ENCODE data around the gene SLIT2.

The SLIT2 gene

GRCh38 chr4:20276848-20277247 lies 25.1 kb downstream of the SLIT2 start:
- Histone ChIP-seq H3K36me3 (ENCODE audit: insufficient read depth, insufficient read length, low read length) (no peaks in the 10 kb centered on the region), H3K27me3 (ENCODE audit: insufficient read depth, insufficient read length) (no peaks in the 10 kb centered on the region), H3K9me3 (ENCODE audit: insufficient read depth, low read length) (no peaks in the 10 kb centered on the region), H3K9ac (ENCODE audit: insufficient read length, low read depth) (no peak overlapping the region), H3K4me1 (ENCODE audit: insufficient read depth, insufficient read length) (no peaks in the 10 kb centered on the region), H3K4me3 (ENCODE audit: insufficient read length, low read depth) (no peak overlapping the region)
- TF ChIP-seq SUZ12 (IDR thresholded peaks at IDR 0.05; ENCODE audit: extremely low read depth, insufficient read depth, insufficient read length) (no peak), ZNF274 (IDR thresholded peaks at IDR 0.05; ENCODE audit: low read depth, low read length) (no peak), YY1 (IDR thresholded peaks at IDR 0.05; ENCODE audit: insufficient read depth, insufficient read length) (no peak)
- no peak for DNase-seq (ENCODE audit: low read depth, low spot score)

GRCh38 chr4:20278195-20278594 lies 26.5 kb downstream of the SLIT2 start:
- Histone ChIP-seq H3K27me3 (ENCODE audit: insufficient read depth, insufficient read length) (no peaks in the 10 kb centered on the region), H3K9me3 (ENCODE audit: insufficient read depth, low read length) (no peaks in the 10 kb centered on the region), H3K4me3 (ENCODE audit: insufficient read length, low read depth) (no peak overlapping the region), H3K9ac (ENCODE audit: insufficient read length, low read depth) (no peak overlapping the region), H3K36me3 (ENCODE audit: insufficient read depth, insufficient read length, low read length) (no peaks in the 10 kb centered on the region), H3K4me1 (ENCODE audit: insufficient read depth, insufficient read length) (no peaks in the 10 kb centered on the region)
- no peak for DNase-seq (ENCODE audit: low read depth, low spot score)
- TF ChIP-seq YY1 (IDR thresholded peaks at IDR 0.05; ENCODE audit: insufficient read depth, insufficient read length) (no peak), ZNF274 (IDR thresholded peaks at IDR 0.05; ENCODE audit: low read depth, low read length) (no peak), SUZ12 (IDR thresholded peaks at IDR 0.05; ENCODE audit: extremely low read depth, insufficient read depth, insufficient read length) (no peak)

- TF ChIP-seq YY1 (IDR thresholded peaks at IDR 0.05; ENCODE audit: insufficient read depth, insufficient read length) (no peak), SUZ12 (IDR thresholded peaks at IDR 0.05; ENCODE audit: extremely low read depth, insufficient read depth, insufficient read length) (no peak), ZNF274 (IDR thresholded peaks at IDR 0.05; ENCODE audit: low read depth, low read length) (no peak)
Measured at GRCh38 chr4:20279381-20279780, 27.7 kb downstream of the SLIT2 start.

GRCh38 chr4:20281453-20281852 lies 29.7 kb downstream of the SLIT2 start:
- TF ChIP-seq SUZ12 (IDR thresholded peaks at IDR 0.05; ENCODE audit: extremely low read depth, insufficient read depth, insufficient read length) (no peak), YY1 (IDR thresholded peaks at IDR 0.05; ENCODE audit: insufficient read depth, insufficient read length) (no peak), ZNF274 (IDR thresholded peaks at IDR 0.05; ENCODE audit: low read depth, low read length) (no peak)

More at GRCh38 chr4:20279381-20279780, 27.7 kb downstream of the SLIT2 start:
- H3K27me3 ChIP-seq (ENCODE audit: insufficient read depth, insufficient read length) = no peaks in the 10 kb centered on the region
- H3K9ac ChIP-seq (ENCODE audit: insufficient read length, low read depth) = no peak overlapping the region
- H3K4me3 ChIP-seq (ENCODE audit: insufficient read length, low read depth) = no peak overlapping the region
- H3K36me3 ChIP-seq (ENCODE audit: insufficient read depth, insufficient read length, low read length) = no peaks in the 10 kb centered on the region
- H3K4me1 ChIP-seq (ENCODE audit: insufficient read depth, insufficient read length) = no peaks in the 10 kb centered on the region
- DNase-seq (ENCODE audit: low read depth, low spot score) = no peak
- no peaks in the 10 kb centered on the region for H3K9me3 ChIP-seq (ENCODE audit: insufficient read depth, low read length)

GRCh38 chr4:20283039-20283438 lies 31.3 kb downstream of the SLIT2 start:
- no peak for TF ChIP-seq ZNF274 (IDR thresholded peaks at IDR 0.05; ENCODE audit: low read depth, low read length)
- no peak for TF ChIP-seq YY1 (IDR thresholded peaks at IDR 0.05; ENCODE audit: insufficient read depth, insufficient read length)
- TF ChIP-seq SUZ12 (IDR thresholded peaks at IDR 0.05; ENCODE audit: extremely low read depth, insufficient read depth, insufficient read length) = no peak

More at GRCh38 chr4:20281453-20281852, 29.7 kb downstream of the SLIT2 start:
- no peaks in the 10 kb centered on the region for H3K36me3 ChIP-seq (ENCODE audit: insufficient read depth, insufficient read length, low read length)
- no peaks in the 10 kb centered on the region for H3K4me1 ChIP-seq (ENCODE audit: insufficient read depth, insufficient read length)
- H3K27me3 ChIP-seq (ENCODE audit: insufficient read depth, insufficient read length) = no peaks in the 10 kb centered on the region
- DNase-seq (ENCODE audit: low read depth, low spot score) = peak; percentile 6
- no peaks in the 10 kb centered on the region for H3K9me3 ChIP-seq (ENCODE audit: insufficient read depth, low read length)
- H3K9ac ChIP-seq (ENCODE audit: insufficient read length, low read depth) = no peak overlapping the region
- no peak overlapping the region for H3K4me3 ChIP-seq (ENCODE audit: insufficient read length, low read depth)

GRCh38 chr4:20284990-20285389 lies 33.3 kb downstream of the SLIT2 start:
- DNase-seq (ENCODE audit: low read depth, low spot score) = no peak
- H3K9me3 ChIP-seq (ENCODE audit: insufficient read depth, low read length) = no peaks in the 10 kb centered on the region

More at GRCh38 chr4:20283039-20283438, 31.3 kb downstream of the SLIT2 start:
- Histone ChIP-seq H3K27me3 (ENCODE audit: insufficient read depth, insufficient read length) (no peaks in the 10 kb centered on the region), H3K36me3 (ENCODE audit: insufficient read depth, insufficient read length, low read length) (no peaks in the 10 kb centered on the region), H3K9me3 (ENCODE audit: insufficient read depth, low read length) (no peaks in the 10 kb centered on the region), H3K9ac (ENCODE audit: insufficient read length, low read depth) (no peak overlapping the region), H3K4me1 (ENCODE audit: insufficient read depth, insufficient read length) (no peaks in the 10 kb centered on the region), H3K4me3 (ENCODE audit: insufficient read length, low read depth) (no peak overlapping the region)
- peak; percentile 91 for DNase-seq (ENCODE audit: low read depth, low spot score)

GRCh38 chr4:20287246-20287645 lies 35.5 kb downstream of the SLIT2 start:
- no peak for DNase-seq (ENCODE audit: low read depth, low spot score)
- H3K4me3 ChIP-seq (ENCODE audit: insufficient read length, low read depth) = no peak overlapping the region
- H3K9me3 ChIP-seq (ENCODE audit: insufficient read depth, low read length) = no peaks in the 10 kb centered on the region
- TF ChIP-seq YY1 (IDR thresholded peaks at IDR 0.05; ENCODE audit: insufficient read depth, insufficient read length) (no peak), SUZ12 (IDR thresholded peaks at IDR 0.05; ENCODE audit: extremely low read depth, insufficient read depth, insufficient read length) (no peak), ZNF274 (IDR thresholded peaks at IDR 0.05; ENCODE audit: low read depth, low read length) (no peak)
- H3K9ac ChIP-seq (ENCODE audit: insufficient read length, low read depth) = no peak overlapping the region
- H3K4me1 ChIP-seq (ENCODE audit: insufficient read depth, insufficient read length) = no peaks in the 10 kb centered on the region
- no peaks in the 10 kb centered on the region for H3K36me3 ChIP-seq (ENCODE audit: insufficient read depth, insufficient read length, low read length)
- no peaks in the 10 kb centered on the region for H3K27me3 ChIP-seq (ENCODE audit: insufficient read depth, insufficient read length)

More at GRCh38 chr4:20284990-20285389, 33.3 kb downstream of the SLIT2 start:
- Histone ChIP-seq H3K4me1 (ENCODE audit: insufficient read depth, insufficient read length) (no peaks in the 10 kb centered on the region), H3K36me3 (ENCODE audit: insufficient read depth, insufficient read length, low read length) (no peaks in the 10 kb centered on the region), H3K9ac (ENCODE audit: insufficient read length, low read depth) (no peak overlapping the region), H3K4me3 (ENCODE audit: insufficient read length, low read depth) (no peak overlapping the region), H3K27me3 (ENCODE audit: insufficient read depth, insufficient read length) (no peaks in the 10 kb centered on the region)
- no peak for TF ChIP-seq YY1 (IDR thresholded peaks at IDR 0.05; ENCODE audit: insufficient read depth, insufficient read length)
- no peak for TF ChIP-seq SUZ12 (IDR thresholded peaks at IDR 0.05; ENCODE audit: extremely low read depth, insufficient read depth, insufficient read length)
- no peak for TF ChIP-seq ZNF274 (IDR thresholded peaks at IDR 0.05; ENCODE audit: low read depth, low read length)
